ENCODE data around the gene NR3C1.
A peak's percentile ranks its signal among the peaks of the same experiment; 100 is the strongest.
"Not testable (repeated sequence)": the region's sequence is repeated elsewhere in the genome, so short reads cannot be mapped to it uniquely, and the experiment has no call there.

NR3C1 gene

DNA sequence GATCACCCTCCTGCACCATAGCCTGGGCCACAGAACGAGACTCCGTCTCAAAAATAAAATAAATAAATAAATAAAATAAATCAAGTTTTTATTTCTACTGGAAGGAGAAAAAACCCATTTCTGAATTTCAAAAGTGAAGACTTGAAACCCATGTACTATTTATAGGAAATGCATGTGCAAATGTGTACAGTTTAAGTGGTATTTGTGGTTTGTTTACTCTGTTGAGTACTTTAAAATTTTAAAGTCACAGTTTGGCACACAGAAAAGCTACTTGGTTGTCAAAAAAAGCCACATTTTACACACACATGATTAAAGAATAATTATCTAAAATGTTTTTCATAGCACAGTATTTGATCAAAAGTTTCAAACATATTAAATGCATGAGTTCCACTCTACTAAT, 43.6 kb downstream of the NR3C1 start:
- DNase-seq = peak; percentile 19

DNA sequence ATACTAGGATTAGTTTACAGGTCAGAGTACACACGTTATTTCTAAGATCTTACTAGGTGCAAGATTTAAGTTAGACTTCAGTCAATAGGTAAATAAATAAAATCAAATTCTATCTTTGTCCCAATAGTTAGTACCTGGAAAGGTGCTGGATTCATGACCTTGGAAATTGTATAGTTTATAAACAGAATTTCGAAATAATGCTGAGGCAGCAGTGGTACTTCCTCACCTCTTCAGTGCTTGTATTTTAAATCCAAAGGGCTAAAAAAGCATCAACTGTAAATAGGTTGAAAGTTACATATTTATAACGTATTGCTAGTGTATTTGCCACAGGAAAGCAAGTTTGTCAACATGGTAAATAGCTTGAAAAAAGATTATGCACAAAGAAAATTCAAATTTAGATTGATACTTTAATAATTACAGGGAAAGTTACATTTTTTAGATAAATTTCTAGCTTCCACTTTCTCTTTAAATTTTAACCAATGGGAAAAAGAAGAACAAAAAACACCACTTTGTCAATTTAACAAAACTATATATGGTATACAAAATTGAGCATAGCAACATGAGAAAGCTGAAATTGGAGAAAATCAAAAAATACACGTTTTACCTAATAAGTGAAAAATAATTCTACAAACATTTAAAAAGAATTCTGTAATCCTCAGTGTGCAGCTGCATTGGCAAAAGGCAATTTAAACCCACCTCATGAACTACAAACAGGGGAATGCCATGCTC, 46.5 kb downstream of the NR3C1 start:
- no peak for DNase-seq

DNA sequence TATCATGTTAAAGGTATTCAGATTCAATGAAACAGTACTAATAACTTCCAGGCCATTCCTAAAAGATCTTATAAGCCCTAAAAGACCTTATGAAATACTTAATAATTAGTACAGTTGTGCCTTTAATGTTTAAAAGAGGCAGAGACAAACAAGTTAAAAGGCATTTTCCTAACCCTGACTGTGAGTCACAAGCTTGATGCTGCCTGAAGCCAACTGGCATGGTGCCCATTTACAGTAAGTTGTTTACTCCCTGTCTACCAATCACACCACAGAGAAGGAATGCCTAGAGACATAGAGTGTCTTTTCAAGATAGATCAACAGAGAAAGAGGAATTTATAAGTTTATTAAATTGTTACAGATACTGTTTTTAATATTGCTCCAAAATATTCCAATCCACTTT, 47.8 kb downstream of the NR3C1 start:
- DNase-seq = peak; percentile 79

DNA sequence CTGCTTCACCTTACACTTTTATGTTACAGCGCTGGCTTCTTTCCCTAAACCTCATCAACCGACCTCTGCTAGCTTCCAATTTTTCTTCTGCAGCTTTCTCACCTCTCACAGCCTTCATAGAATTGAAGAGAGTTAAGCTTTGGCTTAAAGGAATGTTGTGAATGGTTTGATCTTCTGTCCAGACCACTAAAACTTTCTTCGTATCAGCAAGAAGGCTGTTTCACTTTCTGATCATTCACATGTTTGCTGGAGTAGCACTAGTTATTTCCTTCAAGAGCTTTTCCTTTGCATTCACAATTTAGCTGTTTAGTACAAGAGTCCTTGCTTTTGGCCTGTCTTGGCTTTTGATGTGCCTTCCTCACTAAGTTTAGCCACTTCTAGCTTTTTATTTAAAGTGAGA, 49.5 kb downstream of the NR3C1 start:
- DNase-seq = peak; percentile 28

DNA sequence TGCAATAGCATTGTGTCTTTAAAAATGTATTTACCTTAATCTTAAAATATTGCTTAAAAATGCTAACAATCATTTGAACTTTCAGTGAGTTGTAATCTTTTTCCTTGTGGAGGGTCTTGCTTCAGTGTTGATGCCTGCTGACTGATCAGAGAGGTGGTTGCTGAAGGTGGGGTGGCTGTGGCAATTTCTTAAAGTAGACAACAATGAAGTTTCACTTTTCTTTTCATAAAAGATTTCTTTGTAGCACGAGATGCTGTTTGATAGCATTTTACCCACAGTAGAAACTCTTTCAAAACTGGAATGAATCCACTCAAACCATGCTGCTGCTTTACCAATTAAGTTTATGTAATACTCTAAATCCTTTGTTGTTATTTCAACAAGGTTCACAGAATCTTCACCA, 50.8 kb downstream of the NR3C1 start:
- peak; percentile 54 for DNase-seq

DNA sequence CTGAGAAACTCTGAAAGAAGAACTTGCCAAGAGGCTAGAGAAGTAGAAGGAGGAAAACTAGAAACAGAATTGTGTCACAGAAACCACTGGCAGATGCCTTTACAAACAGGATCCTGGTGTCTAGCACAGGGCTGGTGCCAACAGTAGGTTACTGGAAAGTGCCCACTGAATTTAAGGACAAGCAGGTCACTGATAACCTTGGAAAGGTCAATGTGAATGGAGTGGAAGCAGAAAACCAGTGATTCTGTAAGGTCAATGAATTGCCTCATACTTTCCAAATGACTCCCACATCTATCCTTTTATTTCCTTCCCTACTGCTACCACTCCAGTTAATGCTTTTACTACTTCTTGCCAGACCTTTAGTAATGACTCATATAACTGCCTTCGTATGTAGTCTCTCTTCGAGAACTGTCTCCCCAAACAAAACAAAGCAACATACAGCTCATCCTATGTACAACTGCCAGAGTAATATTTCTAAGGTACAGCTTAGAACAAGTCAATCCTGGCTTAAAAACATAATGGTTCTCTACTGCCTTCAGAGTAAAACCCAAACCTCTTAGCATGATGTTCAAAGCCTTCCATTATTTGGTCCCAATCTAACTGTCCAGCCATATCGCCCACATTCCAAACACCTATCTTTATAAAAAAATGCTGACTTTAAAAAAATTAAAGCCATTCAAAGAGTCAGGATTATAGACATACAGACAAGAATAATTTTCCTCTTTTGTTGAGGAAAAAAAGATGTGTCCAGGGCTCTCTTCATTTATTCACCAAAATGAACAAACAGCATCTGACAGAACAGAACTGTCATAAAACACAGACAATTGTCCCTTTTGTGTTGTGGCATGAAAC, 52.5 kb downstream of the NR3C1 start:
- no peak for DNase-seq

DNA sequence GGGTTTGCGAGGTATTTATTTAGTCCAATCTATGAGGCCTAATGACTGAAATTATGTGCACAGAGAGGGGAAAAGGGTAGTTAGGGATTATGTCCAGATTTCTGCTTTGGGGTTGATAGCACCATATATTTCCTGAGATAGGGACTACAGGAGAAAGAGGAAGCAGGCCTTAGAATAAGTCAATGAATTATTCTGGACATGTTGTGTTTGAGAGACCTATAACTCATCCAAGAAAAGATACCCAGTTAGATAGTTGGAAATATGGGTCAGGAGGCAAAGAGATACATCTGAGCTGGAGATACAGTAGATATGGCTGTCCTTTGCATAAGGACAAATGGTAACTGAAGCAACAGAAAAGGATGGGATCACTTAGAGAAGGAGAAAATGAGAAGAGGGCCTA, 53.1 kb downstream of the NR3C1 start:
- no peak for DNase-seq

DNA sequence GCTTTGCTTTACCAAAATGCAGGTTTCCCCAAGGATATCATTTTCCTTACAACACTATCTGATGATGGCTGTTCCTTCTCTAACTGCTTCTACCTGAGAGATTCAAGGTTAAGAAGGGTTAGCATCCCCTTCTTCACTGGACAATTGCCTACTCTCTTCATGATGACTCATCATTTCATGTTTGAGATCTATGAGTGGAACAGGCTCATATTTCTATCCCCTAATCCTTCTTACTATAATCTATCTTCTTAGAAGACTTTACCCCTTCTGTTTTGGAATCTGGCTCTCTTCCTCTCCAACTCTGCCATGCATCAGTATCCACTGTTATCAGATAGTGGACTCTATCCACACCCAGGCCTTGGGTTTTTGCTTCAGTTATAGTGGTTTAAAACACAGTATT, 54.3 kb downstream of the NR3C1 start:
- DNase-seq = no peak

DNA sequence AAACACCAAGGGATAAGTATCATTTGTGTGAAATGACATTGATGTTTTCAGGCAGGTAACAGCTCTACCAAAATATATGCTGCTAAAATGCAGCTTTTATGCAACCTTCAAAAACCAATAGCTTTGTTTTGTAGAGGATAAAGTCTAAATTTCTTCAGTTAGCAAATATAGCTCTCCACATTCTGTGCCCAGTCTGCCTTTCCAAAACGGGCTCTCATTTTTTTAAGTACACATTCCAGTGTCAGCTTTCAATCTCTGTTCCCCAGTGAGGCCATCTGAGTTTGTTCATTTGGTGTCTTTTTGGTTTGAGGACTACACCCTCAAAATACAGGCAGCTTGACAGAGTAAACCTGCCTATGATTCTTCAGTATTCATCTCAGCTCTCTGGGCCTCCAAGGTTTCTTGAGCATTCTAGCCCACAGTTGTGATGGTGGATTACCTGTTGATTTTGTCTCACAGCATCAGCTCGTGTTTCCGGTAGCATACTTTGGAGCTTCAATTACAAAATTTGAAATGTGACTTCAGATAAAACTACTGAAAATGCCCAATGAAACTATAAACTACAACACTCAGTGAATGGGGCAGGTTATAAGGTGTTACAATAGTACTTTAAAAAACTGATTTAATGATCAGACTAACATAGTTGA, 55.7 kb downstream of the NR3C1 start:
- DNase-seq = no peak

DNA sequence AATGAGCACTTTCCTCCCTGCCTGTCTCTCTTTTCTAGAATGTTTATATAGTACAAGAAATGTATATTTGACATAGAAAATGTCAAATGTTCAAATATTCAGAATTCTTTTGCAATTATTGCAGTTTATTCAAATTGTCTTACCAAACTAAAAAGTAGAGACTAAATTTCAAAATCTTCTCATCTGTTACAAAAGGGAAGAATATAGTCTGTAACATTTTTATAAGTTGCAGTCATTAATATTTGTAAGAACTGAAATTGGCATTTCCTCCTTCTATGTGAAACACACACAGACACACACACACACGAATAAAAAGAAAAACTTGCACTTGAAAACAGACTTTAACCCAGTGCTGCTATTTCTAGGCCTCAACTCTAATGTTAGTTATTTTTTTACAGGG, 56.4 kb downstream of the NR3C1 start:
- no peak for DNase-seq

DNA sequence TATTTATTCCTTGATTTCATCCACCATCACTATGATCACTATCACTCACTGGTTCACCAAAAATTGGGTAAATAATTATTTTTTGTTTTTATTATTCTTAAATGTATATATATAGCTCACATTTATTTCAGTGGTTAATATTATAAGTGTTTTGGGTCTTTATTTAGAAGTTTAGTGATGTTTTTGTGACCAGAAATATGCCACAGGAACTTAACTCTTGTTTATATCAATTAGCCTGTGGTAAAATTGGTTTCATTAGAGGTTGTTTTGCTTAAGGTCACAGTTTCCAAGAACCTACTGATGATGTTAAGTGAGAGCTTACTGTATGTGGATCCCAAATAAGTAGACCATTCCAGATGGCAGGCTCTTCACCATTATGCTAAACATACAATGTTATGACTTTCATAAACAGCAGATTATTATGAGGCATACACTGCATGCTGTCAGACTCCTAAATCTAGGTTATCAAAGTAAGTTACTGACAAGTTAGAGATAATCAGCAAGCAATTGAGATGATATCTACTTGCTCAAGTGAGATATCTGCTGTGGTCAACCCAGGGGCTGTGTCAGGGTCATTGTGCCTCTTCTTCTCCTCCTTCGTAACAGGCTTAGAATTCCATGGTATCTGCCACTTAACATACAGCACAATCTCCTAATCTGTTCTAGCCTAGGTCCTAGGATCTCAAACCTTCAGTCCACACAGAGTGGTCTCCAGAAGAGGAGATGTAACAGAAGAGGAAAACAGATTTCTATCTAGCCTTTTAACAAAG, 57.6 kb downstream of the NR3C1 start:
- DNase-seq = no peak

DNA sequence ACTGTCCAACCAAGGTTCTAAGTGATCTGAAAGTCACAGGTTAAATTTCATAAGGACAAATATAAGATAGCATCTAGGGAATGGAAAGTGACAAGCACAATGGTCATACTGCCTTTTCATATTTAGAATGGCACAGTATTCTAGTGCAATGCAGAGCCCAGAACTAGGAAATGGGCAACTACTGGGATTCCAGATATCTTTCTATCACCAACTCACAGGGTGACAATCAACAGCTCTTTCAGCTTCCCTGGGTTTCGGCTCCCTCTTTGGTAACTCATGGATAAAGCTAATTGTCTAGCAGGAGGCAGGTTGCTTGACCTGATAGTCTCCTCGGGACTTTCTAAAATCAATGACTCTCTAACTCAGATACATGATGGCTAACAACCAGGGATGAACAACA, 60.4 kb downstream of the NR3C1 start:
- DNase-seq = no peak

DNA sequence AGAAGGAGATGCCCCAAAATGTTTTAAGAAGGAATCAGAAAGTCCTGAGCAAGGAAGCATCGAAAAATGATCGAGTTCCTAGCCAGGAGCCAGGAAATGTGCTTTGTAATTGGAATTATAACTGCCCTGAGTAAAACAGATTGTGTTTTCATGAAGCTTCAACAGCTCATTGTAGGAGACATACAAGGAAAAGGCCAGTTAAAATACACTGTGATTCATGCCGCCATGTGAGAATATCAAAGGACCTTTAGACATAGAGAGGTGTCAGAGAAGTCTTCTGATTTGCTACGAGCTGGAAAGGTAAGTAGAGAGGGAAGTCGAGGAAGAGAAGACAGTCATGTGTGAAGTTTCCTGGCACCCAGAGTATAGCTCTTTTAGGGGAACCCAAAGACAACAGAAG, 60.9 kb downstream of the NR3C1 start:
- DNase-seq = no peak

DNA sequence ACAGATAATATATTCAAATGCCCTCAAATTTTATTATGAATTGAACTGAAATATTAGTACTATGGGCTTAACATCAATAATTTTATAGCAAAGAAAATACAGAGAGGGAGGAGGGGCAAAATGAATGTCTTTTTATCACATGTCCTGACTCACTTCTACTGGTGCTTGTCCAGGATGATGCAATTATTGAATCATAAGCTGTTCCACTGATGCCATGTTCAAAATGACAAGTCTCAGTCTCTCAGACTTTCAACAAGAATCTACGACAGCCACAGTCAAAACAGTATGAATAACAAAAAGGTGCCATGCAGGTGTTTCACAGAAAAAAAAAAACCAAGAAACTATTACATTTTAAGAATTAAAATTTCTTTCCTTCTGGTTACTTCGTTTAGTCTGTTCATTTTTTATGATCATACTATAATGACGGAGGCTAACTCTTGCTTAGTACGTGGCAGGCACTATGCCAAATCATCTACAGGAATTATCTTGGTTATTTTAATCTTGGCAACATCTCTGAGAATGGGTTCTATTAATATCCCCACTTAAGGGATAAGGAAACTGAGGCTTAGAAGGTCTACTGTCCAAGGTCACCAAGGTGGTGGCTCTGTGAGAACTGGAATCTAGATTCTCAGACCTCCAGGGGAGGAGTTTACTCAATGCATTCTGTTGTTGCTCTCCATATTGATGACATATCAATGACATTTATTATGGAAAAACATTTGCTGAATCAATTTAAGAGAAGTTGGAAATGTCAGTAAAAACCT, 61.5 kb downstream of the NR3C1 start:
- DNase-seq = no peak

DNA sequence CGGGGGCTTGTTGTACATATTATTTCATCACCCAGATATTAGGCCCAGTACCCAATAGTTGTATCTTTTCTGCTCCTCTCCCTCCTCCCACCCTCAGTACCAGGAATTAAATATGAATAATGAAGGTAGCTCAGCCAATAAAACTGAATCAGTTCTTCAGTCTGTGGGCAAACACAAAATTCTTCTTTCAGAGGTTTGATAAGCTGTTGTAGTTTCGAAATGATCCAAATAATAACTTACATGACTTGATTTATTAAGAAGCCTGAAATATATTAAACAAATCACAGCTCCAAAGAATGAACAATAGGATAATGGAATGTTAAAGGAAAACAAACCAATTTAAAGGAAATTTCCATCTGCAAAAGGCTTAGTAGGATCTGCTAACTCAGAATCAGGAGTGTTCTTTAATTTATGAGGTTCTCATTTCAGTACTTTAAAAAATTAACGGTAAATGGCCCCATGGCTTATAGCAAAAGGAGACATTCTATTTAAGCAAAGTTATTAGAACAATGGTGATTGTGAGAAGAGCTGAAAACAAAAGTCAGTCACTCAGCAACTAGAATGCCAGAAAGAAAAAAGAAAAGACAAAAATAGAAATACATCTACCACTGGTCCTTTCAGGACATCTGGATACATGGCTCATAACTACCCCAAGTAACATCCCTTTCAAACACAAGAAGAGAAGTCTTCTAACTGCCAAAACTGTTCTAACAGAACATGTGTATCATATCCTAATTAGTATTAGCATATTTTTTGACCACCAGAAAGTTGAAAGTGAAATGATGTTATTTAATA, 62.4 kb downstream of the NR3C1 start:
- DNase-seq = no peak

DNA sequence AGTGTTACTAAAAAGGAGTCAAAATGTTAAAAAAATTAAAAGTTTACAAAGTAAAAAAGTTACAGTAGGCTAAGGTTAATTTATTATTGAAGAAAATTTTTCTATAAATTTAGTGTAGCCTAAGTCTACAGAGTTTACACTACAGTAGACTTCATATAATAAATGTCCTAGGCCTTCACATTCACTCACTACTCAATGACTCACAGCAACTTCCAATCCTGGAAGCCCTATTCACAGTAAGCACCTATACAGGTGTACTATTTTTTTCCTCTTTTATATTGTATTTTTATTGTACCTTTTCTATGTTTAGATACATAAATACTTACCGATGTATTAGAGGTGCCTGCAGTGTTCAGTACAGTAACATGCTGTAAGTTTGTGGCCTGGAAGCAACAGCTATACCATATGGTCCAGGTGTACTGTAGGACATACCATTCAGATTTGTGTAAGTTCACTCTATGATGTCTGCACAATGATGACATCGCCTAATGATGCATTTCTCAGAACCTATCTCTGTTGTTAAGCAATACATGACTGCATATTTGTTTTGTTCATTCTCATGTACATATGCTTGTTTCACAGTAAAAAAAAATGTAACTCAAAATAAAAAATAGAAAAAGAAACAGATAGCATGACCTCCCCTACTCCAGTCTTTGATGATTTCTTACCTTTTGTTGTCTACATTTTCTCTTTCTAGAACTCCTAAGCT, 64.7 kb downstream of the NR3C1 start:
- DNase-seq = no peak

DNA sequence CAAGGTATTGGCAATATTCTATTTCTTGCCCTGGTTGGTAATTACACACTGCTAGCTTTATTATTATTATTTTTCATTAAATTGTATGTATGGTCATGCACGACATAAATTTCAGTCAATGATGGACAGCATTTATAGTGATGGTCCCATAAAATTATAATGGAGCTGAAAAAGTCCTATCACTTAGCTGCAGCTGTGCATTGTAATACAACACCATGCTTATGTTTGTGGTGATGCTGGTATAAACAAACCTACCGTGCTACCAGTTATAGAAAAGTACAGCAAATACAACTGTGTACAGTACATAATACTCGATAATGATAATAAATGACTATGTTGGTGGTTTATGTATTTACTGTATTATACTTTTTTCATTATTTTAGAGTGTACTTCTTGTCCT, 65.5 kb downstream of the NR3C1 start:
- DNase-seq = no peak

DNA sequence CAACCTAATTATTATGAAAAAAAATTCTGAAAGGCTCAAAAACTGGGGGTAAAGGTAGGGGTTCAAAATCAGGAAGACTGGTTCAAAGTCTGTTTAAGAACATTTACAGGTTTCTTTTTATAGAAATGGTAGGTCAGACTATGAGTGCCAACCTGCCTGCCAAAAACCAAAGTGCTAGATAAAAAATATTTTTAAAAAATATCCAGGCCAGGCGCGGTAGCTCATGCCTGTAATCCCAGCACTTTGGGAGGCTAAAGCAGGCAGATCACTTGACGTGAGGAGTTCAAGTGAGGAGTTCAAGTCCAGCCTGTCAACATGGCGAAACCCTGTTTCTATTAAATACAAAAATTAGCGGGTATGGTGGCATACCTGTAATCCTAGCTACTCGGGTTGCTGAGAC, 67.0 kb downstream of the NR3C1 start:
- DNase-seq = no peak

DNA sequence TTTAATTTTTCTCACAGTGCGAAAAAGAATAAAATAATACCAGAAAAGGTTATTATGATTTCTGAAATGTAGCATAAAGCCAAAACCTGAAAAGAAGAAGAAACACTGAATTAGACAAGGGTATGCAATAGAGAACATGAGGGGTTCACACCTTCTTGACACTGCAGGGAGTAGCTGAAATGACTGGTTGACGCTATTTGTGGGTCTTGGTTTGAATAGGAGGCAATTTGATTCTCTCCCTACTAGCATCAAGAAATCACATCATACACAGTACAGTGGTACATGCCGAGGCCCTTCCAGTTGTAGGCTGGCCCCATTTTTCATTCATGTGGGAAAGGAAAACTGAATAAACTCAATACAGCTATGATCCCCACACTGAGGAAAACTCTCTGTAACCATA, 68.6 kb downstream of the NR3C1 start:
- no peak for DNase-seq

DNA sequence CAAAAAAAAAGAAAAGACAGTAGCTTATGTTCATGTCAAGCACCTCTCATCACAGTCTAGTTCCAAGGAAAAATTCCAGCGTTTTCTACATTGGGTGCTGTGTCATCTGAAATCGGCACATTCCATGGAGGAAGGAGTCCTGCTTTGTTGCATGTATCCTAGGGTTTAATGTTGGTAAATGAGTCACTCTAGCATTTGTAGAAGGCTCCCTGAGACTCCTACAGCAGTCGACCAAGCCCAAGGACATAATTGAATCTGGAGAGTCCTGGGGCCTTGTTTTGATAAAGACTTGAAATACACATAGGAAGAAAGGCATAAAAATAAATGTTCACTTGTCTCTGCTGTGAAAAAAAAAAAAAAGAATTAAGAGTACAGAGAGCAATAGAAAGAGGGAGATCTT, 69.1 kb downstream of the NR3C1 start:
- DNase-seq = not testable (repeated sequence)

DNA sequence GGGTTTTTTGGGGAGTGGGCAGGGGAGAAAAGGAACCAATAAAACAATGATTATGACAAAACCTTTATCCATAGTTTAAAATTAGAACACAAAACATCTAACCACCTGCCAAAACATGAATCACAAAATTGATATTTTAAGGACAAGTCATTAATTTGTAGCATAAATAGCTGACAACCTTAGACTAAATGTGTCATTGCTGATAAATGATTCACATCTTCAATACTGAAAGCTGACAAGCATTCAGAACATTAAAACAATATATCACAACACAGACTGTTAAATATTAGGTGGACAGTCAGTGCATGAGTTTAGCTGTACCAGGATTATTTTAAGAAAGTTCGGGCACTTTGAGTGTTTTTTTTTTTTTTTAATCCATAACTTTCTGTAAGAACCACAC, 71.5 kb downstream of the NR3C1 start:
- DNase-seq = no peak

Data from CD4-positive, alpha-beta T cell treated with Interleukin-10 for 1 hour (primary cell).